HG03457 (cell line): ENCODE results near the gene EFHD2.
"Not testable (repeated sequence)": the region's sequence is repeated elsewhere in the genome, so short reads cannot be mapped to it uniquely, and the experiment has no call there.

Source experiments
- ATAC-seq: cut with Tn5 transposase; IDR thresholded peaks from one replicate; pipeline ENCODE4 v1.9.1; 2021; ENCODE audit warnings: moderate number of reproducible peaks; ENCODE audit not compliant: unreplicated experiment

Gene EFHD2

DNA sequence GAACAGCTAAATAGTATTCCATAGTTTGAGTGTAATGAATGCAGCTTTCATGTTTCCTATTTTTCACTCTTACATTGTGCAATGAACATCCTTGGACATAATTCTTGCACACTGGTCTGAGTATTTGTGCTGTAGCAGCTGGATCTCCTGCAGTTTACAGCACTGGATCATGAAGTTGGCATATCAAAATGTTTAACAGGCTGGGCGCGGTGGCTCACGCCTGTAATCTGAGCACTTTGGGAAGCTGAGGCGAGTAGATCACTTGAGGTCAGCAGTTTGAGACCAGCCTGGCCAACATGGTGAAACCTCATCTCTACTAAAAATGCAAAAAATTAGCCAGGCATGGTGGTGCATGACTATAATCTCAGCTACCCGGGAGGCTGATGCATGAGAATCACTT is 61.4 kb downstream of the EFHD2 start:
- ATAC-seq, result not testable (repeated sequence)

DNA sequence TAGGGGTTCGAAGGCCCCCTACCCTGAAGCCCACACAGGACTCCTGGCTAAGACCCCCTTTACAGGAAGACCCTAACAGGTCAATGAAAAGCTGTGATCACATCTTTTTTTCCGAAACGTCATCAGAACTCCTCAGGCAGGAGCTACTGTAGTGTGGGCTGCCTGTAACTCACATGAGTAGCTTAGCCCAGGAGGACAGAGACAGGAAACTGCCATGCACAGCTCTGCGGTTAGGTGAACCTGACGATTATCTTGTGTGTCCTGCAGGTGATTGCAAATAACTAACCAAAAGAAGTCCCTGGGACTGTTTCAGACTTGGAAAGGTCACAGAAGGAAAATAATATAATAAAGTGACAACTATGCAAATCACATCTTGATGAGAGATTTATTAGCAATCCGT is 62.0 kb downstream of the EFHD2 start:
- ATAC-seq, result not testable (repeated sequence)

DNA sequence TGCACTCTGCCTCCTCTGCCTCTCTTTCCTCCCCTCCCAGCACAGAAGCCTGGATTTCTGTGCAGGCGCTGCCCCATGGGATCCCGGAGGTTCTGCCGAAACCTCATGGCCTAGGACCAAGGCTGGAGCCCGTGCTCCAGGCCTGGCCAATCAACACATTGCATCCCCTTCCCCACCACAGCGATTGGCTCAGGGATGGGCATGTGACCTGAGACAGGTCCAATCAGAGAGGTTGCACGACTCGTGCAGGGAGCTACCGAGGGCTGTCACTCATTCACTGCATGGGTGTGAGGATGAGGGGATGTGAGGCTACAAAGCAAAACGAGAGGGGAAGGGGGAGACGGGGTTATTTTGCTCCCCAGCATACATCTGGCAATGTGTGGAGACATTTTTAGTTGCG is 62.9 kb downstream of the EFHD2 start:
- ATAC-seq, result no peak

DNA sequence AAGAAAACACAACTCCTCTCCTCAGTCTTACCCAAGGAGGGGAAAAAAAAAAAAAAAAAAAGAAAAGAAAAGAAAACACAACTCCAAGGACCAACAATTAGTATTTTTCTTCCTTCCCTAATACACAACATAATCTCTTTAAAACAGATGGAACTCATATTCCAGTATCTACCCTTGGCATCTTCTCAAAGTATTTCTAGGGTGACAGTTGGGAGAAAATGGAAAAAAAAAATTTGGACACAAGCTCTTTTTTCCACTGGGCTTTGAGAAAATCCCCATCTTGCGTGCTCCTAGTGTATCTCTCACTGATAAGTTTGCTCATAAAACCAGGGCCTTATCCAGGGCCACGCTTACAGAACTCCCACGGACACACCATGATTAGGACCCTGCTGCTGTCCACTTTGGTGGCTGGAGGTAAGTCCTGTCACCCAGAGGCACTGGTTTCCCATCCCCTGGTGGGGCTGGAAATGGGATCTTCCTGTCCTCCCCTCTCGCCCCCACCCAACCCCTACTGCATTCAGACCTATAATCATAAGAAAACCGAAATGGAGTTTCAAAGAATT is 66.1 kb downstream of the EFHD2 start, which contains the start of gene CELA2B:
TSS of gene CELA2B (plus strand) at position 353 of the 563 bp plus-strand sequence. CDS start at position 375, 22 bp downstream.
- ATAC-seq, result no peak

DNA sequence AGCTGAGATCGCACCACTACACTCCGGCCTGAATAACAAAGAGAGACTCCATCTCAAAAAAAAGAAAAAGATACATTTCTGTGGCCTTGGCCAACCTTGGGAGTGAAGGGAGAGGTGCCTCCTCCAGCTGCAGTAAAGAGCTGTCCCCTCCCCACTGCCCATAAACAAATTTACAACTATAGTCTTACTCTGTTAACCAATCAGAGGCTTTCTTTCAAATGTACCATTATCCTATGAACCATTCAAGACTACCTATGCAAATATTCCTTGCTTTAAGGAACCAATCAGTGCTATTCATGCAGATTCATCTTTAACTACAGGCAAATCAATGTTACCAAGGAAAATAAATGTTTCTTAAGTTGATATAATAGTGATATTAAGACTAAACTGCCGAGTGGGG is 67.2 kb downstream of the EFHD2 start:
- no peak for ATAC-seq

DNA sequence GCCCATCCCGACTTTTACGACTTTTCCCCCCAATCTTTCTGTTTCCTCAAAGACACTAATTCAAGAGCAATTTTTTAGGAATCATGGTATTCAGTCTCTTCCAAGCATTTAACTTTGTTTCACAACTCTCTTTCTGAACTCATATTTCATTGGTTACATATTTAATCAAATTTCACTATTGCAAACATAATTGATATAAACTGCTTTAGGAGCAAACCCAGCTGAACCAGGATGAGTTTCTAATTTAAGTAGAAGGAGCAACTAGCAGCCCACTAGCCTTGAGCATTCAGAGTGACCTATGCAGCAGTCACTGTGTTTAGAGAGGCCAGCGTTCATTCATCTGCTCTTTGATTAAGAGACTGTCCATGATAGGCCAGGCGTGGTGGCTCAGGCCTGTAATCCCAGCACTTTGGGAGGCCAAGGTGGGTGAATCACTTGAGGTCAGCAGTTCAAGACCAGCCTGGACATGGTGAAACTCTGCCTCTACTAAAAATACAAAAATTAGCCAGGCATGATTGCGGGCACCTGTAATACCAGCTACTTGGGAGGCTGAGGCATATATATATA is 68.0 kb downstream of the EFHD2 start:
- no peak for ATAC-seq
